GM18520 (cell line): ENCODE results near the gene SREBF1.
A peak's percentile ranks its signal among the peaks of the same experiment; 100 is the strongest.

Experiments used
- ATAC-seq: cut with Tn5 transposase; IDR thresholded peaks from one replicate; pipeline ENCODE4 v1.9.1; 2021; ENCODE audit not compliant: unreplicated experiment

Gene SREBF1

GRCh38 chr17:17836818-17837379 is at the start of gene SREBF1:
TSS of gene SREBF1 (minus strand) at chr17:17836986. CDS start at chr17:17836817, 169 bp downstream.
- ATAC-seq, result peak; percentile 14

GRCh38 chr17:17886226-17886625 is 49.4 kb upstream of the SREBF1 start:
- ATAC-seq, result no peak

- ATAC-seq, result no peak
These were observed 47.9 kb upstream of the SREBF1 start for GRCh38 chr17:17884391-17885357.

- ATAC-seq, result no peak
These were observed 47.0 kb upstream of the SREBF1 start for GRCh38 chr17:17883801-17884200.

- ATAC-seq, result no peak
These were observed 45.3 kb upstream of the SREBF1 start for GRCh38 chr17:17882082-17882581.

GRCh38 chr17:17880577-17881196 is 43.9 kb upstream of the SREBF1 start:
- ATAC-seq, result no peak

GRCh38 chr17:17877529-17878358 is 41.0 kb upstream of the SREBF1 start:
- no peak for ATAC-seq

GRCh38 chr17:17876959-17877528 is 40.3 kb upstream of the SREBF1 start:
- no peak for ATAC-seq

GRCh38 chr17:17874478-17874877 is 37.7 kb upstream of the SREBF1 start:
- ATAC-seq, result no peak

- ATAC-seq, result no peak
These were observed 36.7 kb upstream of the SREBF1 start for GRCh38 chr17:17873450-17873991.

GRCh38 chr17:17872547-17873345 is 36.0 kb upstream of the SREBF1 start:
- ATAC-seq, result no peak

- ATAC-seq, result no peak
These were observed 35.1 kb upstream of the SREBF1 start for GRCh38 chr17:17871913-17872312.

GRCh38 chr17:17870247-17870646 is 33.5 kb upstream of the SREBF1 start:
- no peak for ATAC-seq

- ATAC-seq, result no peak
These were observed 32.1 kb upstream of the SREBF1 start for GRCh38 chr17:17868641-17869522.

- ATAC-seq, result no peak
These were observed 30.1 kb upstream of the SREBF1 start for GRCh38 chr17:17866897-17867296.

- no peak for ATAC-seq
These were observed 29.6 kb upstream of the SREBF1 start for GRCh38 chr17:17866425-17866824.

GRCh38 chr17:17865035-17865434 is 28.2 kb upstream of the SREBF1 start:
- ATAC-seq, result no peak

GRCh38 chr17:17860766-17861107 is 24.0 kb upstream of the SREBF1 start:
- ATAC-seq, result no peak
